Effector memory CD4-positive, alpha-beta T cell (primary cell): ENCODE measurements around the gene NIT2.

Experiments
- DNase-seq, 3 donors: peaks; one replicate each; pipeline ENCODE4 v3.0.0-alpha.2; 2020
- H3K27ac ChIP-seq: 2 replicates; pipeline ENCODE4 v1.7.0; 2013; ENCODE audit warnings: mild to moderate bottlenecking, low read length, moderate library complexity; ENCODE audit not compliant: insufficient read depth, poor library complexity, severe bottlenecking
- H3K27me3 ChIP-seq: replicated peaks from 2 replicates; pipeline ENCODE4 v1.7.0; 2013; ENCODE audit warnings: mild to moderate bottlenecking, low read length; ENCODE audit not compliant: insufficient read depth, control insufficient read depth, poor library complexity, severe bottlenecking
- H3K36me3 ChIP-seq: 2 replicates; pipeline ENCODE4 v1.7.0; 2013; ENCODE audit warnings: mild to moderate bottlenecking, low read length, moderate library complexity; ENCODE audit not compliant: control insufficient read depth, insufficient read depth
- H3K4me1 ChIP-seq: 2 replicates; pipeline ENCODE4 v1.7.0; 2013; ENCODE audit warnings: low read length, mild to moderate bottlenecking; ENCODE audit not compliant: control insufficient read depth, insufficient read depth, poor library complexity, severe bottlenecking
- H3K4me3 ChIP-seq: 2 replicates; pipeline ENCODE4 v1.7.0; 2013; ENCODE audit warnings: low read length, low read depth, mild to moderate bottlenecking; ENCODE audit not compliant: insufficient read depth, poor library complexity, severe bottlenecking
- H3K9me3 ChIP-seq: 2 replicates; pipeline ENCODE4 v1.7.0; 2013; ENCODE audit warnings: mild to moderate bottlenecking, low read length, moderate library complexity; ENCODE audit not compliant: control insufficient read depth

Gene NIT2

DNA sequence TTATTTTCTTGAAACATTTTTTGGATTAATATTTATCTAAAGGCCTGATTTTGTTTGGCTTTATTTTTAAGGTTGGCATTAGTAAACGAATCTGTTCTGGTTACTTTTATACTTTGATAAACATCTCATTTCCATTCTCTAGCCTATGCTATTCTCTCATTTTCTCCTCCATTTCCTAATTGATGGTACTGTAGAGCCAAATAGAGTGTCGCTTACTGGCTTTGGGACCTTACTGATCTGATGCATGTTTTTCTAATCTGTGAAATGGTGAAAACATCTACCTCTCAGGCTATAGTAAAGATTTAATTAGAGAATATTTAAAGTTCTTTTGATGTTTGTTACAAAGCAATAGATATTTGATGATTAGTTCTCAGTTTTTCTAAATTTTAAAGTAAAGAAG is 68.3 kb downstream of the NIT2 start:
- Histone ChIP-seq H3K36me3 (no peaks in the 10 kb centered on the region), H3K4me3 (no peak overlapping the region), H3K9me3 (no peaks in the 10 kb centered on the region), H3K27me3 (no peaks in the 10 kb centered on the region), H3K4me1 (peaks cover 5% of the 10 kb centered on the region), H3K27ac (no peak overlapping the region)
- DNase-seq: no peak

DNA sequence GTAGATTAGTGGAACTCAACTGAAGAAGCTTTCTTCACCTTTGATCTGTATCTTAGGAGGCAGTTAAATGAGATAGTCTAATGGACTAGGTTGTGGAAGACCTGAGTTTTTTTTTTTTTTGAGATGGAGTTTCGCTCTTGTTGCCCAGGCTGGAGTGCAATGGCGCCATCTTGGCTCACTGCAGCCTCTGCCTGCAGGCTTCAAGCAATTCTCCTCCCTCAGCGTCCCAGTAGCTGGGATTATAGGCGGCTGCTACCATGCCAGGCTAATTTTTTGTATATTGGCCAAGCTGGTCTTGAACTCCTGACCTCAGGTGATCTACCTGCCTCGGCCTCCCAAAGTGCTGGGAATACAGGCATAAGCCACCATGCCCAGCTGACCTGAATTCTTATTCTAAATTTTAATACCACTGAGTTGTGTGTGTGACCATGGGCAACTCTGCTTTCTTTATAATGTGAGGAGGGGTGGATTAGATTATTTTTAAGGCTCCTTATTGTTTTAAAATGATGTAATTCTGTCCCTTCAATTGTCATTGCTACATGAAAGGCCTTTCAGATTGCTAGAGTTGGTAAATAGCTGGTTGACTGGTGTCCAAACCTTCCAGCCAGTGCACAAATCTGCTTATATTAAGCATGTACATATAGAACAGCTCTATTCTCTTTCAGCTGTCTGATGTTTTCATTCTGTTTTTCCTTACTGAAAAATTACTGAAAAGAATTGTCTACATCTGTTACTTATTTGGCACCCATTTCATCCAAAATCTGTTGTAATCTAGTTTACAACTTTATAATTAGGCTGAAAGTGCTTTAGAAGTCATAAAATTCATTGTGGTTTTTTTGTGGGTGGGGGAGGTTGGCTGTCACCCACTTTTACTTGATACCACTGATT is 69.0 kb downstream of the NIT2 start:
- H3K4me3 ChIP-seq: no peak overlapping the region
- no peak overlapping the region for H3K27ac ChIP-seq
- no peaks in the 10 kb centered on the region for H3K9me3 ChIP-seq
- DNase-seq: no peak
- no peaks in the 10 kb centered on the region for H3K27me3 ChIP-seq
- peaks cover 5% of the 10 kb centered on the region for H3K4me1 ChIP-seq
- no peaks in the 10 kb centered on the region for H3K36me3 ChIP-seq

DNA sequence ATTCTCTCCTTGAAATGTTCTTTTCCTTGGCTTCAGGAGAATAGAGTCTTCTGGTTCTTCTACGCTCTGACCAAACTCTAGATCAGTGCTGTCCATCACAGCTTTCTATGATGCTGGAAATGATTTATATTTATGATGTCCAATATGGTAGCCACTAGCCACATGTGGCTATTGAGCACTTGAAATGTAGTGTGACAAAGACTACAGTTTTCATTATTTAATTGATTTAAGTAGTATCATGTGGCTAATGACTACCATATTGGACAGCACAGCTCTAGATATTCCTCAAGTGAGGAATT is 69.6 kb downstream of the NIT2 start:
- H3K9me3 ChIP-seq: no peaks in the 10 kb centered on the region
- H3K27ac ChIP-seq: no peak overlapping the region
- H3K36me3 ChIP-seq: no peaks in the 10 kb centered on the region
- H3K27me3 ChIP-seq: no peaks in the 10 kb centered on the region
- no peak for DNase-seq
- peaks cover 4% of the 10 kb centered on the region for H3K4me1 ChIP-seq
- H3K4me3 ChIP-seq: no peak overlapping the region

DNA sequence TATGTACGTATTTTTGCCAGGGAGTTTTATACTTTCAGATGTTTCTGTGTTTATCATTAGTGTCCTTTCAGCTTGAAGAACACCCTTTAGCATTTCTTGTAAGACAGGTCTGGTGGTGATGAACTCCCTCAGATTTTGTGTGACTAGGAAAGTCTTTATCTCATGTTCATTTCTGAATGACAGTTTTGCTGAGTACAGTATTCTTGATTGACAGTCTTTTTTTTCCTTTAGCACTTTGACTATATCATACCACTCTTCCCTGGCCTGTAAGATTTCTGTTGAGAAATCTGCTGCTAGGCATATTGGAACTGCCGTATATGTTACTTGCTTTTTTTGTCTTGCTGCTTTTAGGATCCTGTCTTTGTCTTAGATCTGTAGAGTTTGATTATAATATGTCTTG is 72.6 kb downstream of the NIT2 start:
- Histone ChIP-seq H3K4me1 (no peaks in the 10 kb centered on the region), H3K27ac (no peak overlapping the region), H3K36me3 (no peaks in the 10 kb centered on the region), H3K27me3 (no peaks in the 10 kb centered on the region), H3K4me3 (no peak overlapping the region), H3K9me3 (no peaks in the 10 kb centered on the region)
- DNase-seq: no peak

DNA sequence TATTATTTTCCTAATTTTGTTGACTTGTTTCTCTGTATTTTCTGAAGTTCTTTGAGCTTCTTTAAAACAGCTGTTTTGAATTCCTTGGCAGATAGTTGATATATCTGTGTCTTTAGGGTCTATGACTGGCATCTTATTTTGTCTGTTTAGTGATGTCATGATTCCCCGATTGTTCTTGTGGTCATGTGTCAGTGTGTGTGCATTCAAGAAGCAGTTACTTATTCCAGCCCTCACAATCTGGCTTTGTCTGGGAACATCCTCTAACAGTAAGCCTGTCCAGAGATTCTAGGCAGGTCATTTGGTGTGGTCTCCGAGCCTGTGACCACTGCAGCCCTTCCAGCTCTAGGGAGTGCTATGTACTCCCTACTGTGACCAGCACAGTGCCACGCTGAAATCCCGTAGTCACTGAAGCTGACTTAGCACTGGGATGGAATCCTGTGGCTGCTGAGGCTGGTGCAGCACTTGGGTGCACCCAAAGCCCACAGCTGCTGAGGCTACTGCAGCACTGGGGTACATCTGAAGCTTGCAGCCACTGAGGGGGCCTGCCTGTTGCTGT is 73.5 kb downstream of the NIT2 start:
- Histone ChIP-seq H3K4me1 (no peaks in the 10 kb centered on the region), H3K36me3 (no peaks in the 10 kb centered on the region), H3K4me3 (no peak overlapping the region), H3K27ac (no peak overlapping the region), H3K9me3 (no peaks in the 10 kb centered on the region), H3K27me3 (no peaks in the 10 kb centered on the region)
- DNase-seq: no peak
